Naive thymus-derived CD4-positive, alpha-beta T cell (primary cell): ENCODE results near the gene UGP2. TPM values are rescaled to one million over a fixed set of nuclear protein-coding genes. Genes with fewer than 3 reads are reported as not detected.
"Not testable (repeated sequence)": the region's sequence is repeated elsewhere in the genome, so short reads cannot be mapped to it uniquely, and the experiment has no call there.

Experiments
- ATAC-seq: fragments of 150-1000 bp; cut with Tn5 transposase; 2 replicates; pipeline ENCODE4 v1.10.0; 2021; ENCODE audit warnings: mild to moderate bottlenecking, moderate library complexity
- CTCF ChIA-PET: fragments of 350-600 bp; sonication (Branson Sonifier 250); formaldehyde crosslinking; loops from one replicate; lab custom pipeline; 2021; ENCODE audit warnings: antibody characterized with exemption; lab: Charles Lee
- POLR2A ChIA-PET: fragments of 350-600 bp; sonication (Branson Sonifier 250); formaldehyde crosslinking; loops from one replicate; lab custom pipeline; 2021; ENCODE audit warnings: antibody characterized with exemption, inconsistent platforms; lab: Charles Lee
- DNase-seq, 9 donors: peaks; one replicate each; pipeline versions ENCODE4 v3.0.0 to v3.0.0-alpha.2; 2020 to 2022; ENCODE audit warnings: mixed read lengths in 1 of 9
- H3K27ac ChIP-seq: one replicate; pipeline ENCODE4 v1.7.0; 2013; ENCODE audit warnings: mild to moderate bottlenecking, low read depth, low read length, moderate library complexity
- H3K27me3 ChIP-seq, 2 donors: one replicate each; pipeline ENCODE4 v1.7.0; 2013; ENCODE audit warnings: low read length in 2 of 2, mild to moderate bottlenecking in 2 of 2, moderate library complexity in 2 of 2; ENCODE audit not compliant: control insufficient read depth in 2 of 2, insufficient read depth in 2 of 2
- H3K36me3 ChIP-seq, 3 experiments: 1 replicate in 2 of 3; 2 replicates in 1 of 3; pipeline ENCODE4 v1.7.0; 2013; ENCODE audit warnings: low read length in 3 of 3, mild to moderate bottlenecking in 3 of 3, moderate library complexity in 1 of 3; ENCODE audit not compliant: insufficient read depth in 3 of 3, control insufficient read depth in 2 of 3
- H3K4me1 ChIP-seq, 2 donors: one replicate each; pipeline ENCODE4 v1.7.0; 2013; ENCODE audit warnings: low read length in 2 of 2, mild to moderate bottlenecking in 2 of 2, moderate library complexity in 1 of 2; ENCODE audit not compliant: control insufficient read depth in 2 of 2, insufficient read depth in 2 of 2
- H3K4me3 ChIP-seq: 2 replicates; pipeline ENCODE4 v1.7.0; 2013; ENCODE audit warnings: mild to moderate bottlenecking, low read length
- H3K9me3 ChIP-seq, 3 experiments: 1 replicate in 2 of 3; 2 replicates in 1 of 3; pipeline ENCODE4 v1.7.0; 2013; ENCODE audit warnings: low read length in 3 of 3; ENCODE audit not compliant: control insufficient read depth in 2 of 3
- H3K27ac Mint-ChIP-seq, 9 donors: one replicate each; pipeline ENCODE4 v1.8.0; 2020 to 2022; ENCODE audit warnings: mixed read lengths in 9 of 9, mild to moderate bottlenecking in 8 of 9, moderate library complexity in 5 of 9, inconsistent platforms in 2 of 9
- H3K27me3 Mint-ChIP-seq, 5 donors: one replicate each; pipeline ENCODE4 v1.8.0; 2021 to 2022; ENCODE audit warnings: mixed read lengths in 5 of 5, mild to moderate bottlenecking in 1 of 5
- H3K36me3 Mint-ChIP-seq, 5 donors: one replicate each; pipeline ENCODE4 v1.8.0; 2020 to 2022; ENCODE audit warnings: mixed read lengths in 5 of 5, mild to moderate bottlenecking in 3 of 5, inconsistent platforms in 1 of 5
- H3K4me1 Mint-ChIP-seq, 7 donors: one replicate each; pipeline ENCODE4 v1.8.0; 2020 to 2022; ENCODE audit warnings: mixed read lengths in 7 of 7, mild to moderate bottlenecking in 3 of 7, inconsistent platforms in 1 of 7
- H3K4me3 Mint-ChIP-seq, 10 donors: one replicate each; pipeline ENCODE4 v1.8.0; 2020 to 2022; ENCODE audit warnings: mild to moderate bottlenecking in 10 of 10, mixed read lengths in 10 of 10, moderate library complexity in 6 of 10, inconsistent platforms in 2 of 10
- H3K9me3 Mint-ChIP-seq, 11 donors: one replicate each; pipeline ENCODE4 v1.8.0; 2020 to 2022; ENCODE audit warnings: mixed read lengths in 11 of 11, mild to moderate bottlenecking in 4 of 11, inconsistent platforms in 1 of 11, moderate library complexity in 1 of 11
- intact Hi-C, 2 donors: fragments of 100-400 bp; cut with micrococcal nuclease; formaldehyde crosslinking; loops; one replicate each; pipeline ENCODE4 v1.15.1; 2023
- polyA plus RNA-seq, 2 donors: library from polyadenylated mRNA; unstranded; fragments of 300-500 nt; fragmentation: Illumina TruSeq; gene quantifications; one replicate each; pipeline ENCODE4 v1.2.3, GENCODE V29; 2021
- total RNA-seq, 6 experiments: library from RNA in 5 of 6; stranded (reverse) in 5 of 6; gene quantifications; 1 replicate in 5 of 6; 2 replicates in 1 of 6; pipeline ENCODE4 v1.2.3 and lab custom pipeline; 2021 to 2026

Gene UGP2
- total and polyA plus RNA-seq, 7 experiments from 2014 or later: 69.5 to 135 (median 101) TPM

DNA sequence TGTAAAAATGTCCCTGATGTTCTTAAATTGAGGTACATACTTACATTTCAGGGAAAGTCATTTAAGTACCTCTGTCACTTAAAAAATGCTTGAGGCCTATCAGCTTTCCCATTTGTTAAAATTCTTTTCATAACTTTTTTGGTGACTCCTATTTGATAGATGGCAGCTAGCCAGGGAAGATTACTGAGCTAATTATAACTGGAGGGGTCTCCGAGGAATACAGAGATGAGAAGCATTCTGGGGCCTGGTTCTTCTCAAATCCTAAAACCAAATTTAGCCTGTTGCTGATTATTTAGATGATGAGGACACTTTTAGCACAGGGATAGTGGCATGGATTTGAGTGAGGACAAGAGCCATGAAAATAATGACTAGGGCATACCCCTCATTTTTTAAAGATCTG lies 4.8 kb downstream of the UGP2 start:
- H3K36me3 ChIP-seq: peaks cover 0 to 4% (median 0%) of the 10 kb centered on the region in 3 experiments
- peak overlapping the region in 1 of 10 donors; percentile 8 for H3K4me3 Mint-ChIP-seq
- CTCF ChIA-PET: interaction anchor here (1.0 kb wide), 1 partner anchor 10 kb away, joined by 3 read pairs; no protein-coding TSS in a partner anchor
- H3K27ac Mint-ChIP-seq: peak overlapping the region in 3 of 9 donors; percentile 60 to 73 (median 65)
- peaks cover 0 to 54% (median 18%) of the 10 kb centered on the region in 5 donors for H3K36me3 Mint-ChIP-seq
- no peaks in the 10 kb centered on the region for H3K9me3 ChIP-seq
- no peaks in the 10 kb centered on the region for H3K27me3 Mint-ChIP-seq
- POLR2A ChIA-PET: interaction anchor here (0.6 to 1.1 kb wide), 2 partner anchors 258 to 1233 kb away, joined by 4 to 5 read pairs; partner anchors contain the start of gene MDH1
- intact Hi-C loops: loop anchor here in 1 of 2 donors (10.0 kb wide), 1 partner anchor 378 kb away; no protein-coding TSS in a partner anchor
- peaks cover 15 to 31% of the 10 kb centered on the region in 2 donors for H3K4me1 ChIP-seq
- H3K4me1 Mint-ChIP-seq: peaks cover 46 to 94% (median 89%) of the 10 kb centered on the region in 7 donors
- H3K27me3 ChIP-seq: no peaks in the 10 kb centered on the region
- ATAC-seq (no peak), DNase-seq (no peak)
- peaks cover 0 to 5% (median 0%) of the 10 kb centered on the region in 11 donors for H3K9me3 Mint-ChIP-seq
- H3K27ac ChIP-seq: no peak overlapping the region
- H3K4me3 ChIP-seq: no peak overlapping the region

DNA sequence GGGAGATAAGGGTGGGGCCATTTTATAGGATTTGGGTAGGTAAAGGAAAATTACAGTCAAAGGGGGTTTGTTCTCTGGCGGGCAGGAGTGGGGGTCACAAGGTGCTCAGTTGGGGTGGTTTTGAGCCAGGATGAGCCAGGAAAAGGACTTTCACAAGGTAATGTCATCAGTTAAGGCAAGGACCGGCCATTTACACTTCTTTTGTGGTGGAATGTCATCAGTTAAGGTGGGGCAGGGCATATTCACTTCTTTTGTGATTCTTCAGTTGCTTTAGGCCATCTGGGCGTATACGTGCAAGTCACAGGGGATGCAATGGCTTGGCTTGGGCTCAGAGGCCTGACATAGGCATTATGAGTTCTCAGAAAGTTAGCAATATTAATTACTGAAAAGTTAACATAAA lies 5.9 kb downstream of the UGP2 start:
- POLR2A ChIA-PET, ATAC-seq, H3K36me3 ChIP-seq, H3K9me3 Mint-ChIP-seq, H3K27me3 Mint-ChIP-seq, CTCF ChIA-PET, DNase-seq, H3K27ac ChIP-seq, H3K9me3 ChIP-seq, H3K4me3 ChIP-seq, H3K27me3 ChIP-seq: not testable (repeated sequence)
- peak overlapping the region in 6 of 10 donors; percentile 0 to 64 (median 14) for H3K4me3 Mint-ChIP-seq
- intact Hi-C loops: loop anchor here in 1 of 2 donors (10.0 kb wide), 1 partner anchor 377 kb away; no protein-coding TSS in a partner anchor
- peaks cover 2 to 59% (median 18%) of the 10 kb centered on the region in 5 donors for H3K36me3 Mint-ChIP-seq
- H3K4me1 Mint-ChIP-seq: peaks cover 44 to 97% (median 91%) of the 10 kb centered on the region in 7 donors
- H3K27ac Mint-ChIP-seq: peak overlapping the region in 7 of 9 donors; percentile 4 to 75 (median 59)
- H3K4me1 ChIP-seq: peaks cover 16 to 30% of the 10 kb centered on the region in 2 donors

DNA sequence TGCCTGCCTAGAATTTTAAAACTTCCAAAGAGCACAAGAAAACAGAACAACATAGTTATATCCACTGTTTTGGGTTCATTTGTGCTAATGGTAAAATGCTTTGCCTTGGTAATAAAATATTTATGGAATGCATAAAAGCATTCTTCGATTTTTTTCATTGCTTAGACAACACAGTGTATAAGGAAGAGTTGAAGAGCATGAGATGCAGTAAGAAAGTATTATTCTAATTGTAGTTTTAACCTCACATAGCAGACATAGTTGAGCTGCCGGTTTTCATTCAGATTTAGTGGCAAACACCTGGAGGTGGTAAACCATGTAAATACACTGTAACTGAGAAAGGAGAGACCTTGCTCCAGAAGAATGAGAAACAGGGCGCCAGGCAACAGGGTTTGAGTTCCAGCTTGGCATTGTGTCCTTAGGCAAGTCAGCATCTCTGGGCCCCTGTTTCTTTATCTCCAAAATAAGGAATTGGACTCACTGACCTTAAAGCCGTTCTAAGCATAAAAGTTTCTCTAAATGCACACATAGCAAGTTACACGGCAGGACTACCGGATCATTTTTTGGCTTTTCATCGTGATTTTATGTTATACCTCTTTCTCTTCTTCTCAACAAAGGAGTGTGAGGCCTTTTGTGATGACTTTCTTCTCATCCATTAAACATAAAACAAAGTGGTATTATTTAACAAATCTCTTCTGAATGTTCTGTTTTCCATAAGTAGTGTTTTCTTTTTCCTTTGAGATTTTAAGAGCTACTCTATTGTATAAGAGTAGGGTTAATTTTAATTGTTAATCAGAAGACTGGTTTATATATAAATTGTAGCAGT lies 7.9 kb downstream of the UGP2 start:
- Mint-ChIP-seq H3K4me3 (peak overlapping the region in 5 of 10 donors; percentile 5 to 41 (median 11)), H3K4me1 (peaks cover 41 to 97% (median 91%) of the 10 kb centered on the region in 7 donors), H3K9me3 (peaks cover 0 to 7% (median 1%) of the 10 kb centered on the region in 11 donors), H3K27me3 (no peaks in the 10 kb centered on the region), H3K36me3 (peaks cover 6 to 59% (median 18%) of the 10 kb centered on the region in 5 donors), H3K27ac (peak overlapping the region in 8 of 9 donors; percentile 16 to 91 (median 65))
- peak overlapping the region; percentile 23 for H3K27ac ChIP-seq
- no peak for DNase-seq
- no peak overlapping the region for H3K4me3 ChIP-seq
- ChIA-PET POLR2A (interaction anchor here (1.0 to 11.3 kb wide), 2 partner anchors 8 to 9 kb away, joined by 3 to 120 read pairs; partner anchors contain the start of gene UGP2), CTCF (interaction anchor here (0.6 to 1.4 kb wide), 2 partner anchors 11 to 481 kb away, joined by 4 to 5 read pairs; no protein-coding TSS in a partner anchor)
- H3K36me3 ChIP-seq: no peaks in the 10 kb centered on the region
- peaks cover 21 to 33% of the 10 kb centered on the region in 2 donors for H3K4me1 ChIP-seq
- no peaks in the 10 kb centered on the region for H3K27me3 ChIP-seq
- ATAC-seq: no peak
- intact Hi-C loops: loop anchor here in 1 of 2 donors (10.0 kb wide), 1 partner anchor 375 kb away; no protein-coding TSS in a partner anchor
- no peaks in the 10 kb centered on the region for H3K9me3 ChIP-seq

DNA sequence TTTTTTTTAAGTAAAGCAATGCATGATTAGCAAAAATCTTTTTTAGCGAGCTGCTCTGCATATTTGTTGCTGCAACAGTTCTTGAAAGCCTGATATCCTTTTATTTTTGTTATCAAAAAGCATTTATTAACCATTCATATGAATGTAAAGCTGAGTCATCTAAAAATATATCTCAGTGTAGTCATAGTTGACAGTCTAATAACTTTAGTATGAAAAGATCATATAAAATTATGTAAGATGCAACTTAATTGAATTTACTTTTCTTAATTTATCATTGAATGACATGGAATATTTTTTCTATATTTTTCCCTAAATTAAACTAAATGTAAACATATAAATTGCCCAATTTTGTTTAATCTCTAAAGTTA lies 8.5 kb downstream of the UGP2 start:
- Mint-ChIP-seq H3K4me3 (no peak overlapping the region), H3K36me3 (peaks cover 6 to 57% (median 18%) of the 10 kb centered on the region in 5 donors), H3K27me3 (no peaks in the 10 kb centered on the region), H3K27ac (peak overlapping the region in 4 of 9 donors; percentile 64 to 91 (median 74)), H3K9me3 (peaks cover 0 to 7% (median 1%) of the 10 kb centered on the region in 11 donors), H3K4me1 (peaks cover 46 to 97% (median 91%) of the 10 kb centered on the region in 7 donors)
- ChIA-PET CTCF (interaction anchor here (0.6 to 1.4 kb wide), 2 partner anchors 11 to 480 kb away, joined by 4 to 5 read pairs; no protein-coding TSS in a partner anchor), POLR2A (interaction anchor here (1.0 to 11.3 kb wide), 2 partner anchors 8 to 9 kb away, joined by 3 to 120 read pairs; partner anchors contain the start of gene UGP2)
- H3K27me3 ChIP-seq: no peaks in the 10 kb centered on the region
- H3K4me3 ChIP-seq: no peak overlapping the region
- ATAC-seq (no peak), DNase-seq (no peak)
- intact Hi-C loops: no loop called here
- H3K36me3 ChIP-seq: no peaks in the 10 kb centered on the region
- H3K9me3 ChIP-seq: no peaks in the 10 kb centered on the region
- peaks cover 21 to 35% of the 10 kb centered on the region in 2 donors for H3K4me1 ChIP-seq
- no peak overlapping the region for H3K27ac ChIP-seq

DNA sequence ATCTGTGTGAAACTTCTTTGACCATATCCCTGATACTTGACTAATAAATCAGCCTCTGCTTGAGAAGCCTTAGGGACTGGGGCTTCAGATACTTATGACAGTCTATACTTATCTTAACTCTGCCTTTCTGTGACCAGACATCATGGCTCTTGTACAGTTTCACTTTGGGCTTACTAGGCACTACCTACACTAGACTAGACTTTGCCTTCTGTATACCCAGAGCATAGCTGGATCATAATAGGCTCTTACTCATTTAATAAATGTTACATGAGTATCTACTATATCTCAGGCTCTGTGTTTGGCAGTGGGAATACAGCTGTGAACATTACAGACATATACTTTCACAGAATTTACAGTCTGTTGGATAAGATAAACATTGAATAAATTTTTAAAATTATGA lies 9.0 kb downstream of the UGP2 start:
- H3K36me3 Mint-ChIP-seq: peaks cover 6 to 52% (median 18%) of the 10 kb centered on the region in 5 donors
- POLR2A ChIA-PET: interaction anchor here (11.3 kb wide), 1 partner anchor 9 kb away, joined by 120 read pairs; the partner anchor contains the start of gene UGP2
- H3K4me3 Mint-ChIP-seq: peak overlapping the region in 3 of 10 donors; percentile 14 to 44 (median 20)

More for the DNA sequence above, 9.0 kb downstream of the UGP2 start:
- Mint-ChIP-seq H3K27ac (peak overlapping the region in 7 of 9 donors; percentile 62 to 95 (median 82)), H3K9me3 (peaks cover 0 to 7% (median 1%) of the 10 kb centered on the region in 11 donors), H3K27me3 (no peaks in the 10 kb centered on the region), H3K4me1 (peaks cover 47 to 97% (median 91%) of the 10 kb centered on the region in 7 donors)
- intact Hi-C loops: loop anchor here in 1 of 2 donors (1.0 kb wide), 1 partner anchor 8 kb away; no protein-coding TSS in a partner anchor
- H3K4me1 ChIP-seq: peaks cover 26 to 39% of the 10 kb centered on the region in 2 donors
- ATAC-seq (peak; percentile 64), DNase-seq (no peak)
- H3K4me3 ChIP-seq: no peak overlapping the region
- H3K27ac ChIP-seq: peak overlapping the region; percentile 17
- CTCF ChIA-PET: interaction anchor here (1.4 kb wide), 2 partner anchors 10 to 152 kb away, joined by 4 to 5 read pairs; no protein-coding TSS in a partner anchor
- no peaks in the 10 kb centered on the region for H3K9me3 ChIP-seq
- H3K27me3 ChIP-seq: no peaks in the 10 kb centered on the region
- no peaks in the 10 kb centered on the region for H3K36me3 ChIP-seq
